Glomerular visceral epithelial cell (primary cell): ENCODE data around the gene MTCL1.

Source experiments
- DNase-seq: peaks from one replicate; pipeline ENCODE4 v3.0.0-alpha.2; 2016; ENCODE audit errors: extremely low spot score

The MTCL1 gene

GRCh38 chr18:8771930-8772329 lies 66.6 kb downstream of the MTCL1 start:
- DNase-seq = peak; percentile 73

- DNase-seq = no peak
These were observed 68.6 kb downstream of the MTCL1 start for GRCh38 chr18:8773980-8774379.

GRCh38 chr18:8776013-8776943 lies 70.9 kb downstream of the MTCL1 start:
- DNase-seq = no peak

GRCh38 chr18:8777846-8778245 lies 72.5 kb downstream of the MTCL1 start:
- DNase-seq = no peak

- no peak for DNase-seq
These were observed 73.0 kb downstream of the MTCL1 start for GRCh38 chr18:8778386-8778785.

- DNase-seq = no peak
These were observed 73.5 kb downstream of the MTCL1 start for GRCh38 chr18:8778824-8779223.

- no peak for DNase-seq
These were observed 73.9 kb downstream of the MTCL1 start for GRCh38 chr18:8779251-8779650.

DNA sequence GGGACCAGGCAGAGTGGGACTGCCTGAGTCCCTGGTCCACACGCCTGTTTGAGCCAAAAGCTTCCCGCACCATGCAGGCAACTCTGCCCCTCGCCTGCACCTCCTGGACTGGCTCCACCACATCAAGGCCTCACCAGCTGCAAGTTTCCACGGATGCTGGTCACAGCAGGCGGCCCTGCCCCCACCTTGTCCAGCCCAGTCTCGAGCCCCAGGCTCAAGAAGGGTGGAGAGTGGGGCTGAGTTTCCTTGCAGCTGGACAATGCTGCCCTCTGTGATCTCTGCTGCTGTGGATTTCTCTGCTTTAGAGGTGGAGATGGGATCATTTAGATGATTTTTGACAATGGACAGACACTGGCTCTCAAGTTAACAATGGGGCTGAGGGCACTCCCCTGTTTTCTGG lies 74.9 kb downstream of the MTCL1 start:
- DNase-seq = no peak

- no peak for DNase-seq
These were observed 76.3 kb downstream of the MTCL1 start for GRCh38 chr18:8781671-8782070.

- DNase-seq = no peak
These were observed 78.1 kb downstream of the MTCL1 start for GRCh38 chr18:8783335-8783993.

DNA sequence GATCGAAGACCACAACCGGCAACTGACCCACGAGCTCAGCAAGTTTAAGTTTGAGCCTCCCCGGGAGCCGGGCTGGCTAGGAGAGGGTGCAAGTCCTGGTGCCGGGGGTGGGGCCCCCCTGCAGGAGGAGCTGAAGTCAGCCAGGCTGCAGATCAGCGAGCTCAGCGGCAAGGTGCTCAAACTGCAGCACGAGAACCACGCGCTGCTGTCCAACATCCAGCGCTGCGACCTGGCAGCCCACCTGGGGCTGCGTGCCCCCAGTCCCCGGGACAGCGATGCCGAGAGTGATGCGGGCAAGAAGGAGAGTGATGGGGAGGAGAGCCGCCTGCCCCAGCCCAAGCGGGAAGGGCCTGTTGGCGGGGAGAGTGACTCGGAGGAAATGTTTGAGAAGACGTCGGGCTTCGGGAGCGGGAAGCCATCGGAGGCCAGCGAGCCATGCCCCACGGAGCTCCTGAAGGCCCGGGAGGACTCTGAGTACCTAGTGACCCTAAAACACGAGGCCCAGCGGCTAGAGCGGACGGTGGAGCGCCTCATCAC lies 78.7 kb downstream of the MTCL1 start:
- DNase-seq = no peak

DNA sequence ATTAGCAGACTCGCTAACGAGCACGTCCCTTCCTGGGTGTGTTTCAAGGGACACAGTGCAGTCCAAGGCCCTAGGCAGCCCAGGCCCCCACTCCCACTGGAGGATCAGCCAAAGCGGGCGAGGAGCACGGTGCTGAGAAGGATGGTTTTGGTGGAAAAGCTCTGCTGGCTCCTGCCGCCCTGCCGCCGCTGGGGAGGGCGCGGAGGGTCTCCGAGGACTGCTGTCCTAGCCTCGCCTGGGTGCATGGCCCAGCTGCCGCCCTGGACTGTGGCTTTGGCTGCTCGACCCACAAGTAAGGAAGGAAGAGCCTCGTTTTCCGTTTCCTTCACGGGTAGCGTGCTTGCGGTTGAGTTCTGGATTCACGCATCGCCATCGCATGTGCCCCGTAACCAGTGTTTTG lies 79.9 kb downstream of the MTCL1 start:
- no peak for DNase-seq

- no peak for DNase-seq
These were observed 80.6 kb downstream of the MTCL1 start for GRCh38 chr18:8785855-8786482.

GRCh38 chr18:8786483-8787370 lies 81.4 kb downstream of the MTCL1 start:
- DNase-seq = no peak

- no peak for DNase-seq
These were observed 82.0 kb downstream of the MTCL1 start for GRCh38 chr18:8787371-8787670.

DNA sequence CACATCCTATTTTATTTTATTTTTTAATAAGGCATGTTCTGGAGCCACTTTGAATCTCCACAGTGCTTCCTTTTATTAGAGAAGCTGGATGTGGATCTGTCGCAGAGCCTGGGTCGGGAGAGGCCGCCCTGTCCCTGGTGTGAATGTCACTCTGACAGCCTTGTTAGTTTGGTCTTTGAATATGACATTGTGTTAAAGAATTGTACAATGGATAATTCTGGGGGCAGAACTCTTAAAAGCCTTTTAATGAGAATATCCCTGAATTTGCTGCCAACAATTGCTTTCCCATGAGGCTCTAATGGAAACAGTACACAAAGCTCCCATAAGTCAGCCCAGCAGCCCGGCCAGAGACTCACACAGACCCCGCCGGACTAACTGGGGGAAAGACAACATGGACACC lies 82.4 kb downstream of the MTCL1 start:
- no peak for DNase-seq

DNA sequence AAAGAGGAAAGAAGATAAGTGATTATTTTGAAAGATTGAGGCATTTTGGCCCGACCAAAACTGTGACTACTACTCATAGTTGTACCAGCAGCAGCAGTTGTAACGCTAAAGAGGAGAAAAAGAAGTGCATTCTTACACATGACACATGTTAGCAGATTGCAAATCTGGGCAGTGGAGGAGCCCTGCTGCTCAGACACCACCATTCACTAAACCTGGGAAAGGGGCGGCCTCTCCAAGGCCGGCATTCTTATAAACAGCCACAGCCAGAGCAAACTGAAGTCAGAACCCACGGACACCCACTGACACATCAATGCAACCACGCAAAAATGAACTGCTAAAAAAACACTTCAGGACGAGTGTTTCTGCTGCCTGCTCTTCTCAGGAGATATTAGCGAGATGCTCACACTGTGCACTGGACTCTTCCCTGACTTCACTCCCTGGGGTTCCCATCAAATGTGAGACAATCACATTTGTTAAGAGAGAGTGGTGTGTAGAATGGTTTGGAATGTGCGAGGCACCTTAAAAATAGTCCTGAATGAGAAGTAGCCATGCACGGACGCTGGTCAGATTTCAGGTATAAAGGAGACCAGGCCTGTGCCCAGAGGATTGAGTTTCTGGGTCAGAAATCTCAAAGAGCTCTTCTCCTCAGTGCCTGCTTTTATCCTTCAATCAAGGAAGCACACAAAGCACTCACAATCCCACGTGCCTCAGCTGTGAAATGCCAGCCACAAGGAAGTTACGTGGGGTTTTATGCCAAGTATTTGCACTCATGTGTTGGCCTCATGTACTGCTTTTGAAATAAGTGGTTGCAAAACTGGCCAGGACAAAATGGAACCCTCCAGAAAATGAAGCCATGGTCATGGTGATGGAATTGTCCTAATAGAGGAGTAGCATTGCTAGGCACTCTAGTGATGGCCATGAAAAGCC lies 83.4 kb downstream of the MTCL1 start:
- no peak for DNase-seq

- DNase-seq = no peak
These were observed 85.9 kb downstream of the MTCL1 start for GRCh38 chr18:8791171-8791651.

DNA sequence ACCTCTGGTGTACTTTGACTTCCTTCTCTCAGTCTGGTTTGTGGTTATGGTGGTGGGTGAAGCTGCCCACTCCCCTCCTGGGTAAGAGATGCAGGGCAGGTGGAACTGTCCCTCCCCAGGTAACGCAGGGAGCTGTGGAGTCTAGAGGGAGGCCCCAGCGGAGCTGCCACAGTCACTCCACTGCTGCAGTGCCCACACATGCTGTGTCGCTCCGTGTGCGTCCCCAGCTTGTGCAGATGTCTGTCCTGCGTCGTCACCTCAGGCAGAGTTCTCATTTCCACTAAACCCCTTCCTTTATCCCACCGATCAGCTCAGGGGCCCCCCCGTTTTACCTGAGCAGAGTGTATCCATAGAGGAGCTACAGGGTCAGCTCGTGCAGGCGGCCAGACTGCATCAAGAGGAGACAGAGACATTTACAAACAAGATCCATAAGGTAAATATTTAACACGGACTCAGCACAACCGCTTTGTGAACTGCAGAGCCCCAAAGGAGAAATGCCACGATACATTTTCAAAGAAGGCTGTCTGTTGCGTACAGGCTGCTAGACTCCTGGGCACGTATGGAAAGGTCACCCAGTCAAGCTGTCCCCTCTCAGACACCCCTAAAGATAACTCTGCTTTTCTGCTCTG lies 87.4 kb downstream of the MTCL1 start:
- no peak for DNase-seq
